B cell (primary cell): ENCODE data around the gene KCNG4. TPM values are rescaled to one million over a fixed set of nuclear protein-coding genes. Genes with fewer than 3 reads are reported as not detected.

Experiments
- ATAC-seq: fragments of 200-7000 bp; cut with Tn5 transposase; one replicate; pipeline ENCODE4 v1.10.0; 2021; ENCODE audit warnings: low read depth, mild to moderate bottlenecking, moderate number of reproducible peaks, moderate library complexity
- CTCF ChIA-PET: fragments of 350-600 bp; sonication (Branson Sonifier 250); formaldehyde crosslinking; loops from one replicate; lab custom pipeline; 2021; ENCODE audit warnings: antibody characterized with exemption, inconsistent platforms; lab: Charles Lee
- POLR2A ChIA-PET: fragments of 350-600 bp; sonication (Branson Sonifier 250); formaldehyde crosslinking; loops from one replicate; lab custom pipeline; 2021; ENCODE audit warnings: antibody characterized with exemption; lab: Charles Lee
- DNase-seq: peaks from one replicate; pipeline ENCODE4 v3.0.0; 2013
- H2AFZ ChIP-seq: 2 replicates; pipeline ENCODE4 v1.6.1; 2012; ENCODE audit warnings: mild to moderate bottlenecking, low read depth, low read length; ENCODE audit not compliant: insufficient read depth, poor library complexity, severe bottlenecking
- H3K27ac ChIP-seq, 2 donors: 1 replicate in 1 of 2; 2 replicates in 1 of 2; pipeline ENCODE4 v1.5.1; 2012 to 2013; ENCODE audit warnings: low read length in 2 of 2, mild to moderate bottlenecking in 2 of 2, moderate library complexity in 1 of 2
- H3K27me3 ChIP-seq, 4 experiments: fragments of 200-600 bp in 1 of 4; sonication (generic) in 1 of 4; replicated peaks in 1 of 4; 1 replicate in 2 of 4; 2 replicates in 2 of 4; pipeline versions ENCODE4 v1.6.1 to v1.7.0; 2013 to 2016; ENCODE audit warnings: low read length in 3 of 4, mild to moderate bottlenecking in 2 of 4, mixed read lengths in 1 of 4, moderate library complexity in 1 of 4; ENCODE audit not compliant: insufficient read depth in 4 of 4, control insufficient read depth in 3 of 4; ENCODE audit errors: control extremely low read depth in 1 of 4
- H3K36me3 ChIP-seq, 2 experiments: replicated peaks in 1 of 2; 1 replicate in 1 of 2; 2 replicates in 1 of 2; pipeline versions ENCODE4 v1.6.1 to v1.7.1; 2013; ENCODE audit warnings: low read length in 1 of 2; ENCODE audit not compliant: insufficient read depth in 2 of 2, control insufficient read depth in 1 of 2; ENCODE audit errors: control extremely low read depth in 1 of 2, extremely low read depth in 1 of 2
- H3K4me1 ChIP-seq, 2 donors: fragments of 200-600 bp in 1 of 2; sonication (generic) in 1 of 2; 1 replicate in 1 of 2; 2 replicates in 1 of 2; pipeline versions ENCODE4 v1.5.1 to v1.6.1; 2013 to 2017; ENCODE audit warnings: low read length in 2 of 2; ENCODE audit not compliant: control insufficient read depth in 2 of 2, insufficient read depth in 2 of 2
- H3K4me2 ChIP-seq: replicated peaks from 2 replicates; pipeline ENCODE3; 2012; ENCODE audit warnings: mild to moderate bottlenecking, low read depth, low read length; ENCODE audit not compliant: poor library complexity, severe bottlenecking
- H3K4me3 ChIP-seq, 5 experiments: fragments of 200-600 bp in 1 of 5; sonication (generic) in 1 of 5; 1 replicate in 3 of 5; 2 replicates in 2 of 5; pipeline versions ENCODE4 v1.5.1 to v1.7.0; 2011 to 2016; ENCODE audit warnings: low read length in 4 of 5, mild to moderate bottlenecking in 4 of 5, low read depth in 2 of 5, control low read depth in 1 of 5, moderate library complexity in 1 of 5; ENCODE audit not compliant: insufficient read depth in 1 of 5; ENCODE audit errors: control extremely low read depth in 1 of 5, extremely low read depth in 1 of 5
- H3K79me2 ChIP-seq: fragments of 200-600 bp; sonication (generic); one replicate; pipeline ENCODE4 v1.6.0; 2016; ENCODE audit warnings: low read length; ENCODE audit not compliant: control insufficient read depth, insufficient read depth
- H3K9ac ChIP-seq: fragments of 200-600 bp; sonication (generic); 2 replicates; pipeline ENCODE4 v1.6.1; 2017; ENCODE audit warnings: mild to moderate bottlenecking, low read length, moderate library complexity
- H3K9me3 ChIP-seq, 3 donors: one replicate each; pipeline versions ENCODE4 v1.6.1 to v1.7.1; 2013; ENCODE audit warnings: low read length in 2 of 3; ENCODE audit not compliant: control insufficient read depth in 2 of 3, insufficient read depth in 1 of 3; ENCODE audit errors: control extremely low read depth in 1 of 3
- H4K20me1 ChIP-seq: 2 replicates; pipeline ENCODE4 v1.6.0; 2012; ENCODE audit warnings: mild to moderate bottlenecking, low read length; ENCODE audit not compliant: insufficient read depth, control insufficient read depth, poor library complexity, severe bottlenecking
- H3K27ac Mint-ChIP-seq: one replicate; pipeline ENCODE4 v1.8.0; 2021; ENCODE audit warnings: mixed read lengths
- H3K27me3 Mint-ChIP-seq: one replicate; pipeline ENCODE4 v1.8.0; 2021; ENCODE audit warnings: mixed read lengths
- H3K4me1 Mint-ChIP-seq: one replicate; pipeline ENCODE4 v1.8.0; 2021; ENCODE audit warnings: mixed read lengths
- H3K4me3 Mint-ChIP-seq: one replicate; pipeline ENCODE4 v1.8.0; 2021; ENCODE audit warnings: mixed read lengths
- H3K9me3 Mint-ChIP-seq: one replicate; pipeline ENCODE4 v1.8.0; 2022; ENCODE audit warnings: mixed read lengths; ENCODE audit not compliant: insufficient read depth
- EZH2 ChIP-seq: IDR thresholded peaks from 2 replicates; pipeline ENCODE4 v1.6.1; 2012; ENCODE audit warnings: borderline replicate concordance, low read depth, mild to moderate bottlenecking, moderate library complexity, low read length; ENCODE audit not compliant: insufficient read depth, poor library complexity, severe bottlenecking
- WGBS: methylation state at CpG from one replicate; pipeline ENCODE4 v1.1.5; 2013; ENCODE audit warnings: missing lambda C conversion rate; ENCODE audit not compliant: insufficient coverage; 5-methylcytosine and 5-hydroxymethylcytosine counted together
- intact Hi-C: fragments of 100-400 bp; cut with micrococcal nuclease; formaldehyde crosslinking; loops from one replicate; pipeline ENCODE4 v1.10.0; 2022
- polyA plus RNA-seq: library from polyadenylated mRNA; depleted of rRNA; stranded (reverse); fragments of >200 nt; gene quantifications from 2 replicates; pipeline ENCODE4 v1.2.3, GENCODE V29; 2012
- total RNA-seq, 2 donors: library from RNA; stranded (reverse); fragments of 120-200 nt in 1 of 2; gene quantifications; 1 replicate in 1 of 2; 2 replicates in 1 of 2; pipeline versions ENCODE4 v1.2.3 to v1.2.4, GENCODE V29; 2013 to 2022
- TF ChIP-seq, protein P1 (sequence below): fragments of 200-600 bp; IDR thresholded peaks from one replicate; pipeline ENCODE4 v1.8.0; 2022; ENCODE audit warnings: antibody characterized with exemption, mild to moderate bottlenecking

Gene KCNG4
- total and polyA plus RNA-seq, 2 donors (not counting 1 experiment from before 2014, with no cell fraction given), result not detected

DNA sequence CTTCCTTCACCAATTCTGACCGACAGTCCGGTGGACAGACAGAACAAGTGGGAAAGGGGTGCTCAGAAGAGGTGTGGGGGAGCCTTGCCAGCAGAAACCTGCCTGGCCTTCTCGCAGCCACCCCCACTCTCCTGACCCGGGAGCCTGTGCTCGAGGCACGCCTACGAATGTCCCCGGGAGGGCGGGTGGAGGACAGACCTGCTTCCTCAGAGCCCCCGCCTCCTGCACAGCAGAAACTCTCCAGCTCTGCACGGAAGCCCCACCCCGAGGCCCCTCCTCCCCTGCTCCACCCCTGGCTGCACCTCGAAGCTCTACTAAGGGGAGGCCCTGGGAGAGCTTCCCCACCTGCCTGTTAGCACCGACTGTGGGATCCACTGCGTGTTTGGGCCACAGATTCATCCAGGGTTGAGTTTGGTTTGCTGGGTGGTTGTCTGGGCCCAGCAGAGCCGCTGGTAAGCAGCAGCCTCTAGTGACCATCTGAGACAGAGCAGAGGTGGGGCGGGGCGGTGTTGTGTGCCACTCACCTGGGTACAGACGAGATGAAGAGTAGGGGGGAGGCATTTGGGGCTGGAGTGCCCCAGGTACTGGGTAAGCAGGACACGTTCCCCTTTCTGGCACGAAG, 59.2 kb downstream of the KCNG4 start:
- Mint-ChIP-seq H3K4me1 (peaks cover 9% of the 10 kb centered on the region), H3K27ac (no peak overlapping the region), H3K4me3 (no peak overlapping the region), H3K27me3 (no peaks in the 10 kb centered on the region), H3K9me3 (no peaks in the 10 kb centered on the region)
- Histone ChIP-seq H3K4me1 (no peaks in the 10 kb centered on the region), H3K27me3 (no peaks in the 10 kb centered on the region), H3K9me3 (no peaks in the 10 kb centered on the region), H4K20me1 (peaks cover 8% of the 10 kb centered on the region), H3K27ac (no peak overlapping the region), H3K9ac (no peak overlapping the region), H3K79me2 (peaks cover 24% of the 10 kb centered on the region), H3K4me2 (no peak overlapping the region), H3K36me3 (peaks cover 0 to 68% of the 10 kb centered on the region in 2 experiments), H3K4me3 (no peak overlapping the region), H2AFZ (no peak overlapping the region)
- DNase-seq (no peak), ATAC-seq (no peak)
- WGBS, result 91% methylated on average over 14 of the region's 21 CpGs
- intact Hi-C loops, result loop anchor here (10.0 kb wide), 1 partner anchor 324 kb away; the partner anchor contains the start of gene MEAK7
- ChIA-PET POLR2A (no interaction called here), CTCF (no interaction called here)
- TF ChIP-seq, protein P1, sequence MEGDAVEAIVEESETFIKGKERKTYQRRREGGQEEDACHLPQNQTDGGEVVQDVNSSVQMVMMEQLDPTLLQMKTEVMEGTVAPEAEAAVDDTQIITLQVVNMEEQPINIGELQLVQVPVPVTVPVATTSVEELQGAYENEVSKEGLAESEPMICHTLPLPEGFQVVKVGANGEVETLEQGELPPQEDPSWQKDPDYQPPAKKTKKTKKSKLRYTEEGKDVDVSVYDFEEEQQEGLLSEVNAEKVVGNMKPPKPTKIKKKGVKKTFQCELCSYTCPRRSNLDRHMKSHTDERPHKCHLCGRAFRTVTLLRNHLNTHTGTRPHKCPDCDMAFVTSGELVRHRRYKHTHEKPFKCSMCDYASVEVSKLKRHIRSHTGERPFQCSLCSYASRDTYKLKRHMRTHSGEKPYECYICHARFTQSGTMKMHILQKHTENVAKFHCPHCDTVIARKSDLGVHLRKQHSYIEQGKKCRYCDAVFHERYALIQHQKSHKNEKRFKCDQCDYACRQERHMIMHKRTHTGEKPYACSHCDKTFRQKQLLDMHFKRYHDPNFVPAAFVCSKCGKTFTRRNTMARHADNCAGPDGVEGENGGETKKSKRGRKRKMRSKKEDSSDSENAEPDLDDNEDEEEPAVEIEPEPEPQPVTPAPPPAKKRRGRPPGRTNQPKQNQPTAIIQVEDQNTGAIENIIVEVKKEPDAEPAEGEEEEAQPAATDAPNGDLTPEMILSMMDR, result no peak
- no peak for TF ChIP-seq EZH2

DNA sequence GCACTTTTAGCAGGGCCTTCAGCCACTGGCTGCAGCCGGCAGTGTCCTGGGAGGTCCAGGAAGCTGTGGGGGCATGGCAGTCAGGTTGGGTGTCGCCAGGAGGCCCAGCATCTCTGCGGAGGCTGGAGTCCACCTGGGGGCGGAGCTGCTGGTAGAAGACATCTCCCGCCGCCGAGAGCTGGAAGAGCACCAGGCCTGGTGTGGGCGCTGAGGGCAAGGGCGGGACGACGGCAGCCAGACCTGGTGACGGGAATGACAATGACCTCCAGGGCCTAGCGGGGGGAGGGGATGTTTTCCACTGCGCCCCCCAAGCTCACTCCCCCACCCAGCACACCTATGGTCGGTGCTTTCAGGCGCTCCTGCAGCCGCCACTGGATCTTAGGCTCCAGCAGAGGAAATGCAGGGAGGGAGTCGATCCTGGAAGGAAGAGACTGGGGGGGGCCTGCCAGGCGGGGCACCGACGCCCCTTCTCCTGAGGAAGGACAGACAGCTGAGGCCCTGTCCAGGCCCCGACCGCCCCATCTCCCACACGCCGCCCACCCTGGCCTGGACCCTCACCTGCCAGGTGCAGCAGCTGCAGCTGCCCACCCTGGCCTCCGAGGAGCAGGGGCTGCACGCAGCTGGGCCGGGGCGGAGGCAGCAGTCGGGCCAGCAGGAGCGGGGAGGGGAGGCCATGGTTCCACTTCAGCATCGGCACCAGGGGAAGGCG, 60.0 kb downstream of the KCNG4 start:
- no peak for TF ChIP-seq EZH2
- TF ChIP-seq, protein P1, result no peak
- no peak overlapping the region for H2AFZ ChIP-seq
- no peaks in the 10 kb centered on the region for H3K27me3 ChIP-seq
- H4K20me1 ChIP-seq, result peaks cover 8% of the 10 kb centered on the region
- H3K4me1 ChIP-seq, result peaks cover 0 to 3% of the 10 kb centered on the region in 2 donors
- intact Hi-C loops, result loop anchor here (10.0 kb wide), 1 partner anchor 325 kb away; the partner anchor contains the start of gene MEAK7
- H3K27ac ChIP-seq, result no peak overlapping the region
- H3K4me3 Mint-ChIP-seq, result no peak overlapping the region
- peaks cover 0 to 63% of the 10 kb centered on the region in 2 experiments for H3K36me3 ChIP-seq
- H3K9ac ChIP-seq, result no peak overlapping the region
- 96% methylated on average over 27 of the region's 33 CpGs for WGBS
- ATAC-seq, result no peak
- no peaks in the 10 kb centered on the region for H3K9me3 Mint-ChIP-seq
- POLR2A ChIA-PET, result no interaction called here
- H3K4me2 ChIP-seq, result no peak overlapping the region
- H3K27me3 Mint-ChIP-seq, result no peaks in the 10 kb centered on the region
- no peak for DNase-seq
- H3K9me3 ChIP-seq, result no peaks in the 10 kb centered on the region
- no peak overlapping the region for H3K27ac Mint-ChIP-seq
- CTCF ChIA-PET, result interaction anchor here (1.1 kb wide), 1 partner anchor 95 kb away, joined by 3 read pairs; no protein-coding TSS in a partner anchor
- no peak overlapping the region for H3K4me3 ChIP-seq
- H3K79me2 ChIP-seq, result peaks cover 16% of the 10 kb centered on the region
- peaks cover 8% of the 10 kb centered on the region for H3K4me1 Mint-ChIP-seq
